ENCODE results near the gene SYNE1. TPM values are rescaled to one million over a fixed set of nuclear protein-coding genes. Genes with fewer than 3 reads are reported as not detected.
A peak's percentile ranks its signal among the peaks of the same experiment; 100 is the strongest.

Gene SYNE1
- total RNA-seq, 1 donor from 2014 or later = 17.4 TPM

DNA sequence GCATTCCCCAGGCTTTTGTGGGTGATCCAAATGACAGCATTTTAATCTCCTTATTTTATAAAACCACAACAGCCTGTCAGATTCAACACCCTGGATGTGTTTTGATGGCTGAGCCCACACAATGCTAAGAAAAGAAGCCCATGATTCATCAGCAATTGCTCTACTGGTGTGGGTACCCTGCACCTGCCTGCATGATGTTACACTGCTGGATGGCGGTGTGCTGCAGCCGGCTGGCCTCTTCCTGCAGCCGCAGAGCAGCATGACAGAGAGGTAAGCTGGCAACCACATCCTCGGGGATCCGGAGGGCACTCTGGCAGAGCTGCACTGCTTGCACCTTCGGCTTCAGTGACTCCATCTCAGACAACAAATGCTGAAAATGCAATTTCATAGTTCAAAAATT is 327.5 kb downstream of the SYNE1 start:
- DNase-seq (ENCODE audit: low read depth) = no peak
- H3K4me3 ChIP-seq (ENCODE audit: low read depth, low read length) = no peak overlapping the region
- TF ChIP-seq, protein P1, sequence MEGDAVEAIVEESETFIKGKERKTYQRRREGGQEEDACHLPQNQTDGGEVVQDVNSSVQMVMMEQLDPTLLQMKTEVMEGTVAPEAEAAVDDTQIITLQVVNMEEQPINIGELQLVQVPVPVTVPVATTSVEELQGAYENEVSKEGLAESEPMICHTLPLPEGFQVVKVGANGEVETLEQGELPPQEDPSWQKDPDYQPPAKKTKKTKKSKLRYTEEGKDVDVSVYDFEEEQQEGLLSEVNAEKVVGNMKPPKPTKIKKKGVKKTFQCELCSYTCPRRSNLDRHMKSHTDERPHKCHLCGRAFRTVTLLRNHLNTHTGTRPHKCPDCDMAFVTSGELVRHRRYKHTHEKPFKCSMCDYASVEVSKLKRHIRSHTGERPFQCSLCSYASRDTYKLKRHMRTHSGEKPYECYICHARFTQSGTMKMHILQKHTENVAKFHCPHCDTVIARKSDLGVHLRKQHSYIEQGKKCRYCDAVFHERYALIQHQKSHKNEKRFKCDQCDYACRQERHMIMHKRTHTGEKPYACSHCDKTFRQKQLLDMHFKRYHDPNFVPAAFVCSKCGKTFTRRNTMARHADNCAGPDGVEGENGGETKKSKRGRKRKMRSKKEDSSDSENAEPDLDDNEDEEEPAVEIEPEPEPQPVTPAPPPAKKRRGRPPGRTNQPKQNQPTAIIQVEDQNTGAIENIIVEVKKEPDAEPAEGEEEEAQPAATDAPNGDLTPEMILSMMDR (conservative IDR thresholded peaks at IDR 0.05; ENCODE audit: low read depth, low read length) = no peak

DNA sequence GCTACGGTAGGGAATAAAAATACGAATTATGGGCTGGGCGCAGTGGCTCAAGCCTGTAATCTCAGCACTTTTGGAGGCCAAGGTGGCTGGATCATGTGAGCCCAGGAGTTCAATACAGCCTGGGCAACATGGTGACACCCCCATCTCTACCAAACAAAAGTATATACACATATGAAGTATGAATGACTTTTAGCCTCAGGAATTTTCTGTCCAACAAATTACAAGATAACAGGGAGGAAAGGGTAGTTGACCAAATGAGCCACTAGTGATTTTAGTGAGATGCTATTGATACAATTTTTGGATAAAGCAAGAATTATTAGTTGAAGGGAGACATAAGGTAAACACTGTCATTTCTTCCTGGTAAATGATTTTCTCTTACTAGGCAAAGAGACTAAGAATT is 328.2 kb downstream of the SYNE1 start:
- H3K4me3 ChIP-seq (ENCODE audit: low read depth, low read length) = no peak overlapping the region
- DNase-seq (ENCODE audit: low read depth) = no peak
- TF ChIP-seq, protein P1 (conservative IDR thresholded peaks at IDR 0.05; ENCODE audit: low read depth, low read length) = no peak

DNA sequence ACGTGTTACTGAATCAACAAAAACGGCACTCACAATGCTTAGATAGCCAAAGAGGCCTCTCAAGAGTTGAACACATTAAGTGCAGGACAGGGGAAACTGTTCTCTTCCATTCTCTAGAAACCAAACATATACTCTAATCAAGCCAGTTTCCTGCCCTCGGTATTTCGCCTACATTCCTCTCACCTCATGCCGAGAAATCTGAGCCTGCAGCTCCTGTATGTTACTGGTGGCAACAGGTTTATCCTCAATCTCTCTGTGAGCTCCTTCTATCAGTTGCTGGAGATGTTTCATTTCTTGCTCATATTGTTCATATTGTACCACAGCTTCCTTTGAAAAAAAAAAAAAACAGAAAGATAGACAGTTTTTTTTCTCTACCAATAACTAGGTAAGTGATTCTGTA is 328.9 kb downstream of the SYNE1 start:
- TF ChIP-seq, protein P1 (conservative IDR thresholded peaks at IDR 0.05; ENCODE audit: low read depth, low read length) = no peak

DNA sequence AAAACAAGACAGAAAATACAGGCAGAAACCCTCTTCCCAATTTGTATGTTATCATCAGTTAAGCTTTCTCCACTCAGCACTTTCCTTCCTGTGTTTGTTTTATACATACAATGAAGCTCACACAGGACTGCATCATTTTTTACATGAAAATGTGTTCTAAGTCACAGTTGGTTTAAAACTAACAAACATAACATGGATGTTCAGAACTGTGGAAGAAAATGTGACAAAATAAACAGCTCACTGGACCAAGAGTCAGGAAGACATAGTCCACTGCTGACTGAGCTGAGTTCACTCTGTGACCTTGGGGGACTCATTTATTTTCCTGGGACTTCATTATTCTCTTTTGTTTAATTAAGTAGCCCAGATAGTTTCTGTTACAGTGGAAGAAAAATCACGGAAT is 331.5 kb downstream of the SYNE1 start:
- no peak overlapping the region for H3K4me3 ChIP-seq (ENCODE audit: low read depth, low read length)
- TF ChIP-seq, protein P1 (conservative IDR thresholded peaks at IDR 0.05; ENCODE audit: low read depth, low read length) = no peak
- no peak for DNase-seq (ENCODE audit: low read depth)

More for the DNA sequence above, 328.9 kb downstream of the SYNE1 start:
- no peak overlapping the region for H3K4me3 ChIP-seq (ENCODE audit: low read depth, low read length)
- DNase-seq (ENCODE audit: low read depth) = no peak

DNA sequence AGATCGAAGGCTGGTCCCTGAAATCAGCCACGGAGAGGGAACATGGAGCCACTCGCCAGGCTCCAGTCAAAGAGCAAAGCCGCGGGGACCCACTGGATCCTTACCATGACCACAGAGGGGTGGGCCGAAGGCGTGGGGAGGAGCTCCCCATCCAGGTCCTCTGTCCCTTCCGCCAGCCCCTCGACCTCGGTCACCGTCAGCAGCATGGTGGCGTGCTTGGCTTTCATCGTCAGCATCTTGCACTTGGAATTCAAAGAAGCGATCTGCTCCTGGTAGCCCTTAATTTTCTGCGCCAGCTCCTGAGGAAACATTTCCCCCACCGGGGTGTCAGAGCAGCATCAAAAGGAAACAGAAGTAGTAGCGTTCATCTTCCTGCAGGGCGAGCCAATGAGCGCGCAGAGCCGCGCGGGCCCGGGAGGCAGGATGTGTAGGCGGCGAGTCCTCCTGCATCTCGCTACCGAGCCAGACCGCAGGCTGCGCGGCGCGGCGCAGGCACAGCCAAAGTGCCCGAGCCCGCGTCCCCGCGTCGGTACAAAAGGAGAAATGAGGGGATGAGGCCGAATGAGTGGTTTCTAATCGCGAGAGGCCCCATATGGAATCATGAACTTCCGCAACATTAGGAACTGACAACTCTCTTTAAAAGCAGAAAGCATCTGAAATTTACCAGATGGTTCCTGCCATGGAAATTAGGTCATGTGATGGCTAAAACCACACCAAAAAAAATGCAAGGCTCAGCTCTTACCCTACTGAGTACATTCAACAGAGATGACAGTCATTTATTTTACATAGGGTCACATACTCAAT is 335.2 kb downstream of the SYNE1 start:
- TF ChIP-seq, protein P1 (conservative IDR thresholded peaks at IDR 0.05; ENCODE audit: low read depth, low read length) = peak; percentile 52
- peak; percentile 15 for DNase-seq (ENCODE audit: low read depth)
- peak overlapping the region; percentile 68 for H3K4me3 ChIP-seq (ENCODE audit: low read depth, low read length)

DNA sequence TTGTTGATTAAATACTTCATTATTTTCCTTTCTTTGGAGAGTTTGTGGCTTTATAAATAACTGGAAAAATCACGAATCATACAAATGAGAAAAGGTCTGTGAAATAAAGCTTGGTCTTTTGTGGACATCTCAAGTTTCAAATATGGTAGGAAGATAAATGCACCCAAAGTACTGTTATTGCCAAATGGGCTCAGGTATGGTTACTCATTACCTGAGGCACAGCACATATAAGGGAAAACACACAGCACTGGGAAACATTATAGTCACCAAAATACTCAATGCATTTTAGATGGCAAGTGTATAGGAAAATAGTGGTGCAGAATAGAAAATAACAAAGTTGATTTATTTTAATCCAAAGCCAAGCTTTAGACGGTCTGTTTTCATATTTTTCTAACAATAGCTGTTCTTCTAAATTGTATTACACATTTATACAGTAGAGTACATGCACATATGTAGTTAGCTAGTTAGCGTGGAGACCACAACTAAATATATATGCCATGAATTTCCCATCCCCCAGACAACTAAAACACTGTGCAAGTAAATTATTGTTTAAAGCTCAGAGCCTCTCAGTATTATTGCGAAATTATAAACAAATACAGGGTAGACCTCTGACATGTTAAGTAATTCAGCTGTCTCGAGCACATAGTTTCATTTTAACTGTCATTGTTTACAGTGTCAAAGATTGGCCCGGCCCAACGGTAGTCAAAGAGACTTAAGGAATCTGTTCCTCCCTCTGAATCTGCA is 336.0 kb downstream of the SYNE1 start:
- TF ChIP-seq, protein P1 (conservative IDR thresholded peaks at IDR 0.05; ENCODE audit: low read depth, low read length) = no peak
- peak; percentile 56 for DNase-seq (ENCODE audit: low read depth)
- peak overlapping the region; percentile 68 for H3K4me3 ChIP-seq (ENCODE audit: low read depth, low read length)

Data from epithelial cell of proximal tubule (primary cell).